Colonic mucosa (tissue), 4 donors: ENCODE measurements around the gene IFNL3. TPM values are rescaled to one million over a fixed set of nuclear protein-coding genes. Genes with fewer than 3 reads are reported as not detected.
"Not testable (repeated sequence)": the region's sequence is repeated elsewhere in the genome, so short reads cannot be mapped to it uniquely, and the experiment has no call there.

Experiments
- DNase-seq: peaks from one replicate; pipeline ENCODE4 v3.0.0-alpha.2; 2020
- H3K27ac ChIP-seq: fragments of 200-600 bp; one replicate; pipeline ENCODE4 v1.8.0; 2021
- H3K27me3 ChIP-seq: fragments of 200-600 bp; one replicate; pipeline ENCODE4 v1.8.0; 2021
- H3K36me3 ChIP-seq: fragments of 200-600 bp; one replicate; pipeline ENCODE4 v1.8.0; 2021
- H3K4me1 ChIP-seq: fragments of 200-600 bp; one replicate; pipeline ENCODE4 v1.8.0; 2021; ENCODE audit warnings: mild to moderate bottlenecking
- H3K4me3 ChIP-seq: fragments of 200-600 bp; one replicate; pipeline ENCODE4 v1.8.0; 2021
- H3K9ac ChIP-seq, 2 donors: one replicate each; pipeline ENCODE4 v1.7.0; 2013; ENCODE audit warnings: control low read depth in 2 of 2, low read depth in 2 of 2, low read length in 2 of 2
- H3K9me3 ChIP-seq: fragments of 200-600 bp; one replicate; pipeline ENCODE4 v1.8.0; 2021
- CTCF ChIP-seq: fragments of 200-600 bp; IDR thresholded peaks from one replicate; pipeline ENCODE4 v1.8.0; 2022; ENCODE audit warnings: antibody characterized with exemption, mild to moderate bottlenecking
- intact Hi-C: fragments of 100-400 bp; cut with DNase I; formaldehyde crosslinking; loops from one replicate; pipeline ENCODE4 v1.14.1; 2022
- total RNA-seq, 2 donors: library from RNA; stranded (reverse); fragmentation: NEBNext Ultra II Directional in 1 of 2; extraction: Animal tissue kit (Norgen Biotek cat#: 25700) in 1 of 2; gene quantifications; one replicate each; pipeline ENCODE4 v1.2.1, GENCODE V29; 2021
- donor health status: healthy.
- donor health status: DM: no; HTN: no; CAD: no.
- donor health status: DM: no; HTN: no; CAD: no.

Gene IFNL3
- total RNA-seq, 2 donors from 2014 or later, result not detected

GRCh38 chr19:39230096-39230764 is 14.6 kb downstream of the IFNL3 start:
- H3K4me1 ChIP-seq, result no peaks in the 10 kb centered on the region
- H3K36me3 ChIP-seq, result no peaks in the 10 kb centered on the region
- no peaks in the 10 kb centered on the region for H3K9me3 ChIP-seq
- no peak overlapping the region for H3K9ac ChIP-seq
- no peaks in the 10 kb centered on the region for H3K27me3 ChIP-seq
- H3K27ac ChIP-seq, result no peak overlapping the region
- TF ChIP-seq CTCF, result no peak
- H3K4me3 ChIP-seq, result no peak overlapping the region
- DNase-seq, result no peak
- intact Hi-C loops, result no loop called here

GRCh38 chr19:39224910-39225309 is 19.9 kb downstream of the IFNL3 start:
- no peak overlapping the region for H3K27ac ChIP-seq
- H3K9me3 ChIP-seq, result no peaks in the 10 kb centered on the region
- intact Hi-C loops, result no loop called here
- no peak overlapping the region for H3K4me3 ChIP-seq
- no peak for TF ChIP-seq CTCF
- DNase-seq, result no peak
- no peaks in the 10 kb centered on the region for H3K36me3 ChIP-seq
- H3K4me1 ChIP-seq, result no peaks in the 10 kb centered on the region
- peaks cover 5% of the 10 kb centered on the region for H3K27me3 ChIP-seq
- H3K9ac ChIP-seq, result no peak overlapping the region

- Histone ChIP-seq H3K27ac (no peak overlapping the region), H3K27me3 (peaks cover 5% of the 10 kb centered on the region), H3K9me3 (no peaks in the 10 kb centered on the region), H3K9ac (no peak overlapping the region), H3K36me3 (no peaks in the 10 kb centered on the region), H3K4me3 (no peak overlapping the region), H3K4me1 (no peaks in the 10 kb centered on the region)
- TF ChIP-seq CTCF, result no peak
- DNase-seq, result no peak
- intact Hi-C loops, result no loop called here
These were observed 21.0 kb downstream of the IFNL3 start for GRCh38 chr19:39223703-39224279.

- H3K9me3 ChIP-seq, H3K4me3 ChIP-seq, H3K27ac ChIP-seq, H3K9ac ChIP-seq, H3K4me1 ChIP-seq, H3K27me3 ChIP-seq, intact Hi-C loops, DNase-seq, H3K36me3 ChIP-seq: not testable (repeated sequence)
These were observed 25.7 kb downstream of the IFNL3 start for GRCh38 chr19:39219108-39219507.

GRCh38 chr19:39218230-39219007 is 26.4 kb downstream of the IFNL3 start:
- no peak overlapping the region for H3K4me3 ChIP-seq
- no peak overlapping the region for H3K9ac ChIP-seq
- H3K36me3 ChIP-seq, result no peaks in the 10 kb centered on the region
- H3K4me1 ChIP-seq, result no peaks in the 10 kb centered on the region
- TF ChIP-seq CTCF, result no peak
- H3K27me3 ChIP-seq, result no peaks in the 10 kb centered on the region
- no peak for DNase-seq
- H3K9me3 ChIP-seq, result no peaks in the 10 kb centered on the region
- intact Hi-C loops, result no loop called here
- no peak overlapping the region for H3K27ac ChIP-seq

- intact Hi-C loops, result no loop called here
- H3K4me1 ChIP-seq, result no peaks in the 10 kb centered on the region
- no peak overlapping the region for H3K27ac ChIP-seq
- DNase-seq, result no peak
- H3K27me3 ChIP-seq, result no peaks in the 10 kb centered on the region
- H3K9me3 ChIP-seq, result no peaks in the 10 kb centered on the region
- no peaks in the 10 kb centered on the region for H3K36me3 ChIP-seq
- no peak overlapping the region for H3K9ac ChIP-seq
- no peak for TF ChIP-seq CTCF
- no peak overlapping the region for H3K4me3 ChIP-seq
These were observed 27.7 kb downstream of the IFNL3 start for GRCh38 chr19:39217094-39217493.

- intact Hi-C loops, H3K27me3 ChIP-seq, H3K4me3 ChIP-seq, H3K36me3 ChIP-seq, DNase-seq, H3K27ac ChIP-seq, H3K9me3 ChIP-seq, H3K9ac ChIP-seq, H3K4me1 ChIP-seq: not testable (repeated sequence)
These were observed 29.5 kb downstream of the IFNL3 start for GRCh38 chr19:39215323-39215722.
